Caco-2 (cell line): ENCODE data around the gene LPCAT1. TPM values are rescaled to one million over a fixed set of nuclear protein-coding genes. Genes with fewer than 3 reads are reported as not detected.

Source experiments
- BruUV-seq: library from RNA; stranded (reverse); fragments of 400-500 nt; replicated peaks from 2 replicates; lab custom pipeline; 2021; lab: Mats Ljungman, UMichigan
- CTCF ChIA-PET: fragments of 300-600 bp; sonication (Branson Sonifier 250); formaldehyde crosslinking; loops from one replicate; lab custom pipeline; 2022; ENCODE audit warnings: antibody characterized with exemption; lab: Charles Lee
- POLR2A ChIA-PET: fragments of 300-600 bp; sonication (Branson Sonifier 250); formaldehyde crosslinking; loops from one replicate; lab custom pipeline; 2022; ENCODE audit warnings: antibody characterized with exemption; lab: Charles Lee
- DNase-seq, 2 experiments: peaks; one replicate each; pipeline versions ENCODE4 v3.0.0 to v3.0.0-alpha.2; 2020 to 2022
- H3K27me3 ChIP-seq: replicated peaks from 2 replicates; pipeline ENCODE4 v1.6.0; 2011; ENCODE audit warnings: low read length; ENCODE audit not compliant: control insufficient read depth, insufficient read depth
- H3K36me3 ChIP-seq: 2 replicates; pipeline ENCODE4 v1.5.1; 2011; ENCODE audit warnings: low read length; ENCODE audit not compliant: control insufficient read depth, insufficient read depth
- H3K4me1 ChIP-seq: fragments of 250-450 bp; sonication (Bioruptor Pico); 2 replicates; pipeline ENCODE4 v1.5.1; 2020; ENCODE audit warnings: mild to moderate bottlenecking
- H3K4me3 ChIP-seq: 2 replicates; pipeline ENCODE4 v1.5.1; 2011; ENCODE audit warnings: low read depth, mild to moderate bottlenecking, control low read depth, low read length
- H3K9me3 ChIP-seq: fragments of 250-450 bp; sonication (Bioruptor Pico); 2 replicates; pipeline ENCODE4 v1.5.1; 2020; ENCODE audit warnings: mild to moderate bottlenecking, moderate library complexity
- H3K27ac Mint-ChIP-seq: one replicate; pipeline ENCODE4 v1.8.0; 2022; ENCODE audit warnings: mixed read lengths; ENCODE audit not compliant: unreplicated experiment
- H3K27me3 Mint-ChIP-seq: one replicate; pipeline ENCODE4 v1.8.0; 2022; ENCODE audit warnings: mixed read lengths; ENCODE audit not compliant: insufficient read depth, unreplicated experiment
- H3K36me3 Mint-ChIP-seq: one replicate; pipeline ENCODE4 v1.8.0; 2022; ENCODE audit warnings: mild to moderate bottlenecking, mixed read lengths; ENCODE audit not compliant: insufficient read depth, unreplicated experiment
- H3K4me1 Mint-ChIP-seq: one replicate; pipeline ENCODE4 v1.8.0; 2022; ENCODE audit warnings: low read depth, mixed read lengths; ENCODE audit not compliant: unreplicated experiment
- H3K4me3 Mint-ChIP-seq: one replicate; pipeline ENCODE4 v1.8.0; 2022; ENCODE audit warnings: mild to moderate bottlenecking, moderate library complexity, mixed read lengths; ENCODE audit not compliant: unreplicated experiment
- H3K9me3 Mint-ChIP-seq: one replicate; pipeline ENCODE4 v1.8.0; 2022; ENCODE audit warnings: mixed read lengths; ENCODE audit not compliant: unreplicated experiment
- CTCF ChIP-seq, 2 experiments: fragments of 200-600 bp in 1 of 2; IDR thresholded peaks; 1 replicate in 1 of 2; 2 replicates in 1 of 2; pipeline versions ENCODE4 v1.5.1 to v1.8.0; 2011 to 2022; ENCODE audit warnings: antibody characterized with exemption in 1 of 2, control low read depth in 1 of 2, inconsistent platforms in 1 of 2, low read depth in 1 of 2, low read length in 1 of 2, mild to moderate bottlenecking in 1 of 2, moderate library complexity in 1 of 2; ENCODE audit not compliant: insufficient read depth in 1 of 2, severe bottlenecking in 1 of 2, unreplicated experiment in 1 of 2
- intact Hi-C: fragments of 100-400 bp; cut with micrococcal nuclease; formaldehyde crosslinking; loops from one replicate; pipeline ENCODE4 v1.10.0; 2022; ENCODE audit not compliant: unreplicated experiment
- total RNA-seq: library from RNA; stranded (reverse); gene quantifications from 2 replicates; pipeline ENCODE4 v1.2.3, GENCODE V29; 2022

LPCAT1 gene
- total RNA-seq, 1 experiment from 2014 or later, result 52.8 TPM

DNA sequence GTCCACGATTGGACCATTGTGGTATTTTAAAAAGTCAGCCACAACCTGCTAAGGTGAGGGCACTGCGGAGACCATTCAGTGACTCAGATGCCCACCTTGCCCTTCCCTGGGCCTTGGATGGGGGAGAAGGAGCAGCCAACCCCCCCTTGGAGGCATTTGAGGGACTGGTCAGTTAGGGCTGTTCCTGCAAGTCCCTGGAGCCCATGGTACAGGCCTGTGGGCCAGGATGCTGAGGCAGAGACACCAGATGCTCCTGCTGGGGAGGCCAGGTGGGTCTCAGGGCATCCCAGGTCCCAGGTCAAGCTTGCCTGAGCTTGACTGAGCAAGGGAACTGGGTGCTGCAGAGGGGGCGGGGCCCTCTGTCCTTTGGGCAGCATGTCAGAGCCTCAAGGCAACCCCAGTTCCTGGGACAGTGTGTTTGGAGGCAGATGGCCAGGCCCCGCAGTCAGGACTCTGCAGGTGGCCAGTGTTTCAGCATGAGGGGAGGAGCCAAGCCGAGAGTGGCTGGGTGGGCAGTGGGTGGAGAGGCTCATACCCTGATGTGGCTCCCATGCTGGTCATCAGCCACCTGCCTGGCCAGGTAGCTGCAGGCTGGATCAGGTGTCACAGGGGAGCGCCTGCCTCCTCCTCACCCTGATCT lies 106.1 kb downstream of the LPCAT1 start:
- Mint-ChIP-seq H3K9me3 (no peaks in the 10 kb centered on the region), H3K27ac (no peak overlapping the region), H3K27me3 (peaks cover 15% of the 10 kb centered on the region), H3K4me3 (no peak overlapping the region), H3K4me1 (no peaks in the 10 kb centered on the region), H3K36me3 (no peaks in the 10 kb centered on the region)
- BruUV-seq, result no TSS peak
- Histone ChIP-seq H3K4me1 (no peaks in the 10 kb centered on the region), H3K36me3 (no peaks in the 10 kb centered on the region), H3K27me3 (no peaks in the 10 kb centered on the region), H3K9me3 (no peaks in the 10 kb centered on the region), H3K4me3 (no peak overlapping the region)
- CTCF ChIA-PET, result no interaction called here
- POLR2A ChIA-PET, result no interaction called here
- no peak for DNase-seq
- no peak for TF ChIP-seq CTCF (IDR thresholded peaks at IDR 0.05; ENCODE audit: insufficient read depth in 1 of 2, low read depth in 1 of 2, low read length in 1 of 2, severe bottlenecking in 1 of 2, unreplicated experiment in 1 of 2)
- intact Hi-C loops, result no loop called here

GRCh38 chr5:1416856-1417469 lies 106.8 kb downstream of the LPCAT1 start:
- Mint-ChIP-seq H3K4me1 (no peaks in the 10 kb centered on the region), H3K27ac (no peak overlapping the region), H3K27me3 (peaks cover 15% of the 10 kb centered on the region), H3K4me3 (no peak overlapping the region), H3K36me3 (no peaks in the 10 kb centered on the region), H3K9me3 (no peaks in the 10 kb centered on the region)
- H3K27me3 ChIP-seq, result no peaks in the 10 kb centered on the region
- ChIA-PET CTCF (no interaction called here), POLR2A (no interaction called here)
- H3K9me3 ChIP-seq, result no peaks in the 10 kb centered on the region
- no TSS peak for BruUV-seq
- TF ChIP-seq CTCF (IDR thresholded peaks at IDR 0.05; ENCODE audit: insufficient read depth in 1 of 2, low read depth in 1 of 2, low read length in 1 of 2, severe bottlenecking in 1 of 2, unreplicated experiment in 1 of 2), result no peak
- intact Hi-C loops, result no loop called here
- H3K4me3 ChIP-seq, result no peak overlapping the region
- DNase-seq, result no peak
- no peaks in the 10 kb centered on the region for H3K36me3 ChIP-seq
- no peaks in the 10 kb centered on the region for H3K4me1 ChIP-seq

DNA sequence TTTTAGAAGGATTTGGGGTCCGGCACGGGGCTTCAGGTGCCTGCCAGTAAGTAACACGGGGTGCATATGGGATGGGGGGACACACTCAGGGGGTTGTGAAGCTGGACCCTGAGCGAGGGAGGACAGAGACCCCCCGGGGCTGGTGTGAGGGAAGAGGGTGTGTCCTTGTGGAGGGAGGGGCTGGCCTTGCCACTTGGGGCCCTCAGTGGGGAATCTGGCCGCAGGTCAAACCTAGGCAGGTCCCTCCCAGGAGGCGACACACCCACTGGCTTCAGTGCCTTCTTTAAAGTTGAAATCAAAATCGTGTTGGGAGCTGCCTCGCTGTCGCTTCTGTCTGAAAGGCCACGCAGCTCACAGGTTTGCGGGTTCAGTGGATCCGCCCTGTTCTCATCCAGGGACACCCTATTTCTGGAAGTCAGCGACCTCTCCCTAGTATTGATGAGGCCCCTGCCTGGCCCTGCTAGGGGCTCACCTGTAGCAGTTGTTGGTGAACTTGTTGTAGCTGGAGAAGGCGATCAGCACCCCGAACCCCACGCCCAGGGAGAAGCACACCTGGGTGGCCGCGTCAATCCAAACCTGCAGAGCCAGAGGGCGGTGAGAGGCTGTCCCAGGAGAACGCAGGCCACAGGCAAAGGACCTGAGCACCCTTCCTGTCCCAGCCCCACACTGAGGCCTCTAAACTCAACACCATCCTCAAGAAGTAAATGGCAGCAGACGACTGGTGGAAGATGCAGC lies 108.0 kb downstream of the LPCAT1 start:
- BruUV-seq, result no TSS peak
- H3K36me3 ChIP-seq, result no peaks in the 10 kb centered on the region
- no peaks in the 10 kb centered on the region for H3K27me3 ChIP-seq
- CTCF ChIA-PET, result no interaction called here
- no peaks in the 10 kb centered on the region for H3K9me3 ChIP-seq
- intact Hi-C loops, result no loop called here
- H3K27me3 Mint-ChIP-seq, result peaks cover 18% of the 10 kb centered on the region
- TF ChIP-seq CTCF (IDR thresholded peaks at IDR 0.05; ENCODE audit: insufficient read depth in 1 of 2, low read depth in 1 of 2, low read length in 1 of 2, severe bottlenecking in 1 of 2, unreplicated experiment in 1 of 2), result no peak
- H3K4me1 ChIP-seq, result no peaks in the 10 kb centered on the region
- H3K27ac Mint-ChIP-seq, result no peak overlapping the region
- H3K4me1 Mint-ChIP-seq, result no peaks in the 10 kb centered on the region
- H3K4me3 Mint-ChIP-seq, result no peak overlapping the region
- POLR2A ChIA-PET, result no interaction called here
- H3K4me3 ChIP-seq, result no peak overlapping the region
- H3K36me3 Mint-ChIP-seq, result no peaks in the 10 kb centered on the region
- no peaks in the 10 kb centered on the region for H3K9me3 Mint-ChIP-seq
- DNase-seq, result no peak
